Skin epidermis (tissue), 12 donors: ENCODE measurements around the gene SYK.
"Not testable (repeated sequence)": the region's sequence is repeated elsewhere in the genome, so short reads cannot be mapped to it uniquely, and the experiment has no call there.

Experiments
- H3K27ac ChIP-seq, 21 experiments: fragments of 200-600 bp; sonication (generic) in 11 of 21; one replicate each; pipeline ENCODE4 v1.5.0; 2020; ENCODE audit warnings: mild to moderate bottlenecking in 3 of 21, inconsistent platforms in 2 of 21, moderate library complexity in 2 of 21
- H3K4me3 ChIP-seq, 7 experiments: fragments of 200-600 bp; sonication (generic) in 2 of 7; one replicate each; pipeline ENCODE4 v1.5.0; 2020; ENCODE audit warnings: inconsistent platforms in 2 of 7, mild to moderate bottlenecking in 2 of 7, moderate library complexity in 1 of 7

Gene SYK

GRCh38 chr9:90868555-90868954 is 66.9 kb downstream of the SYK start:
- Histone ChIP-seq H3K27ac (no peak overlapping the region), H3K4me3 (no peak overlapping the region)

DNA sequence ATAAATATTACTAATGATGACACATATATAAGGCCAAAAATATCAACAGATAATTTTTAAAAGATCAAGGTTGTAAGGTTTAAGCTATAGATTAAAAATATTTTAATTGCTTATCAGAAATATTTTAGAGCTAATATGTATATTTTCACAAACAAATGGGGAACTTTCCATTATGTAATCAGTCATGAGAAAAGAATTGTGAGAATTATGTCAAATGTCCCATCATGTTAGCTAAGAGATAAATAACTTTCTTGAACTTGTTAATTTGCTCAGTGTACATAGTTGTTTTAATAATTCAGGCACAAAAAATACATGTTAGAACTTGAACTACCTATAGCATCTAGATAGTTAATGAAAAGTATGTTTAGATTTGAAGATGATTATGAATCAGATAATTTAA is 67.7 kb downstream of the SYK start:
- Histone ChIP-seq H3K4me3 (no peak overlapping the region), H3K27ac (no peak overlapping the region)

- no peak overlapping the region for H3K4me3 ChIP-seq
- H3K27ac ChIP-seq = peak overlapping the region in 1 of 21 experiments; percentile 39
Measured at GRCh38 chr9:90870621-90871326, 69.2 kb downstream of the SYK start.

DNA sequence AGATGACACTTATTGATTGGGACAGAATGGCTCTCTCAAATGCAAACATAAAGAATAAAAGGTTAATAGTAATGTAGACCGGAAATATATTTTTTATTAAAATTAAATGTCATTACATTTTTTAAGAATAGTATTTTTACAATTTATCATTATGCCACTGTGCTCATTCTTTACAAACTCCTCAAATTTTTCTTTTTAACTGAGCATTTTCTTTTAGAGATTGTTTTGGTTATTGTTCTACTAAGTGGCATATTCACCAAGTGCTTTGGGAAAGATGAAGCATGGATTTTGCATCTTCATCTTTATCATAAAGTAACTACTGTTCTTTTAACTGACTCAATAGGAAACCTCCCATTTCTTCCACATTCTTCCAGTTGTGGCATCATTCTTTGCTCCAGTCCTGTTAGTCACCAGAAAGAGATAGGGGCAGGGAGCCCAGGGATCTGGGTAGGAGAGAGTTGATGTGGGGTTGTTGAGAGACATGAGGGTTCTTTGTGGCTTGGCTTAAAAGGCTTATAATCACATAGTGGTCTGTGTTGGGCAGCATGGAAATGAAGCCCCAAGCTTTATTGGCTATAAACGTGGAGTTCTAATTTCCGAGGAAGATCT is 69.8 kb downstream of the SYK start:
- Histone ChIP-seq H3K27ac (no peak overlapping the region), H3K4me3 (no peak overlapping the region)

DNA sequence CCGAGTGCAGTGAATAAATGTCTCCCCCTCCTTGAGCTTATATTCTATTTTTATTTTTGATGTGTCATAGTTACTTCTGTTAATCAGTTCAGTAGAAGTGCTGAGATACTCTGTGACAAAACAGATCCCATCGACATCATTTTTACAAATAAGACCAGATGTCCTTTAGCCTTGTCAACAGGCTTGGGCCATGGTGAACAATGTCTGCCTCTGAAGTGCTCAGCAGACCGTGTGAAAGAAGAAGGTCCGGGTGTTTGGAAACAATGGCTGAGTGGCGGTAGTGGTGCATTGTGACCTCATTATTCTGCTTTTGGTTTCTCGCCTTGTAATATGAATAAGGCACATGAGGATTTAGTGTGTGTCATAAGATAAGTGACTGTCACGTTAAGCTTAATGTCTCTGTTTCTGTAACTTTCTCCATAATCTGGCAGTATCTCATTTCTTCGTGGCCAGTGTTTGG is 71.2 kb downstream of the SYK start:
- no peak overlapping the region for H3K27ac ChIP-seq
- H3K4me3 ChIP-seq = no peak overlapping the region

- Histone ChIP-seq H3K4me3 (no peak overlapping the region), H3K27ac (no peak overlapping the region)
Measured at GRCh38 chr9:90873422-90873821, 71.8 kb downstream of the SYK start.

GRCh38 chr9:90874194-90874593 is 72.6 kb downstream of the SYK start:
- Histone ChIP-seq H3K4me3 (no peak overlapping the region), H3K27ac (no peak overlapping the region)

- peak overlapping the region in 4 of 21 experiments; percentile 17 to 52 (median 40) for H3K27ac ChIP-seq
- no peak overlapping the region for H3K4me3 ChIP-seq
Measured at GRCh38 chr9:90878562-90878961, 76.9 kb downstream of the SYK start.

DNA sequence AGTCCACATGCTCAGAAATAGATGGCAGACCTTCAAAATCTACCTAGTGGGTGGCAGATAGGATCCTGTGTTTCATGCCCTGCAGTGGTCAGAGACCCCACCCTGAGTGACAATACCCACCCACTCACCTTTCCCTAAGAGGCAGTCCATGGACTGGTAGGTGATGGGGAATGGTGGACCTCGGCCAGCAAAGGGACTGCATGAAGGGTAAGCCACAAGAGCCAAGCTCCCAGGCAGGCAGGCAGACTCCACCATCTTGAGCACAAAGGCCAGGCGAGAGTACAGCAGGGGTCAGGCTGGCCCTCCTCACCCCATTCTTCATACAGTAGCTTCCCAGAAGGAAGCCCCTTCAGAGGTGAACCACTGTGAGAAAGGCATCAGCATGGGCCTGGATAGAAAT is 78.4 kb downstream of the SYK start:
- H3K27ac ChIP-seq = no peak overlapping the region

GRCh38 chr9:90880669-90881068 is 79.0 kb downstream of the SYK start:
- H3K4me3 ChIP-seq = no peak overlapping the region
- no peak overlapping the region for H3K27ac ChIP-seq

More for the DNA sequence above, 78.4 kb downstream of the SYK start:
- no peak overlapping the region for H3K4me3 ChIP-seq

GRCh38 chr9:90881648-90882047 is 80.0 kb downstream of the SYK start:
- Histone ChIP-seq H3K27ac (no peak overlapping the region), H3K4me3 (no peak overlapping the region)

DNA sequence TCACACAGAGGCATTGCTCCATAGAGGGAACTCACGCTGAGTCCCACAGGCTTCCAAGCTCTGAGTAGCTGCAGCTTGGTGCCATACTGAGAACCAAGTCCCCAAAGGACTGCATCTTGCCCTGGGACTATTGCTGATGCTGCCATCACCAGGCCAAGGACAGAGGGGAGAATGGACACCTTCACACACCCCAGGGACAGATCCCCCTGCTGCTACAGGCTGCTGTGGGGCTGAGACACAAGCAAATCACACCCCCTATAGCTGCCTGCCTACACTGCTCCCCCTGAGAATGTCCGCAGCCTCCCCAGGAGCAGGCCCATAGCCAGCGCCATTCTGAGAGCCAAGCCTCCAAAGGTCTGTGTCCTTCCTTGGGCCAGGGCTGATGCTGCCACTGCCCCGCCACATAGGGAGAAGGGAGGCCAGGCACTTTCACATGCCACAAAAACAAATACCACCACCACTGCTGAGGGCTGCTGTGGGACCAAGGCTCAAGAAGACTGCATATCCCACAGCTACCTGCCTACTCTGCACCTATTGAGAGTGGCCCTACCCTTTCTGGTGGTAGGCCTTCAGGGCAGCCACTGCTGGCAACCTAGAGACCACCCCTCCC is 81.5 kb downstream of the SYK start:
- no peak overlapping the region for H3K4me3 ChIP-seq
- no peak overlapping the region for H3K27ac ChIP-seq

GRCh38 chr9:90883661-90884060 is 82.0 kb downstream of the SYK start:
- no peak overlapping the region for H3K4me3 ChIP-seq
- no peak overlapping the region for H3K27ac ChIP-seq

DNA sequence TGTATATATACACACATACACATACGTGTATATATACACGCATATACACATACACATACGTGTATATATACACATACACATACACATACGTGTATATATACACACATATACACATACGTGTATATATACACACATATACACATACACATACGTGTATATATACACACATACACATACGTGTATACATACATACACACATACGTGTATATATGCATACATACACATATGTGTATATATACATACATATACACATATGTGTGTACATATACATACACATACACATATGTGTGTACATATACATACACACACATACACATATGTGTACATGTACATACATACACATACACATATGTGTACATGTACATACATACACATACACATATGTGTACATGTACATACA is 82.6 kb downstream of the SYK start:
- H3K27ac ChIP-seq = no peak overlapping the region

GRCh38 chr9:90886868-90887267 is 85.2 kb downstream of the SYK start:
- H3K27ac ChIP-seq, H3K4me3 ChIP-seq: not testable (repeated sequence)

More for the DNA sequence above, 82.6 kb downstream of the SYK start:
- no peak overlapping the region for H3K4me3 ChIP-seq

- no peak overlapping the region for H3K4me3 ChIP-seq
- H3K27ac ChIP-seq = no peak overlapping the region
Measured at GRCh38 chr9:90888941-90889340, 87.3 kb downstream of the SYK start.

DNA sequence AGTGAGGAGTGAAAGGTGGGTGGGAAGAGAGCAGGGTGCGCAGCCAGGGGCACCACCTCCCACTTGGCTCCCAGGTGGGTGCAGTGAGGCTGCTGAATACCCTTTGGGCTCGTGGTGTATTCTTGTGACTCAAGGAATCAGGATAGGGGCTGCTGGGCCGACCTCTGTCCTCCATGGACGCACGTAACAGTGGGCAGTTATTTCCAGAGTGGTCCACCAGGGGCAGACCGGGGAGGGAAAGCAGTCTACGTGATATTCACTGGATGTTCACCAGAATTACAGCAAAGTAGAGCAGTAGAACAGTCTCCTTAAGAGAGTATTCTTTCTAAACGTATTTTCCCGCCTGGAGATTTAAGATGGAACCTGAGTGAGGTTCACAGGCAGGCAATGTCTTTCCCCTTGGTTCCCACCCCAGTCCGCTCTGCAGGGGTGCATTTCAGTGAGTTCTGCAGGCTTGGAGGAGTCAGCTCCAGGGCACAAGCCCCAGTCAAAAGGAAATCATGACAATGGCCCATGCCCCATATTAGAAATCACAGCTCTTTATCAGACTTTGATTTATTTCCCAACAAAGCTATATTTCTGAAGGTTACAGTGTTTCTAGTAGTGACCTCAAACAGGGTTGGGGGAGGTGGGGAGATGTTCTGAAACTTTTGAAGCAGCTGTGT is 88.7 kb downstream of the SYK start:
- Histone ChIP-seq H3K4me3 (no peak overlapping the region), H3K27ac (no peak overlapping the region)

- Histone ChIP-seq H3K27ac (no peak overlapping the region), H3K4me3 (no peak overlapping the region)
Measured at GRCh38 chr9:90891308-90892040, 89.9 kb downstream of the SYK start.

DNA sequence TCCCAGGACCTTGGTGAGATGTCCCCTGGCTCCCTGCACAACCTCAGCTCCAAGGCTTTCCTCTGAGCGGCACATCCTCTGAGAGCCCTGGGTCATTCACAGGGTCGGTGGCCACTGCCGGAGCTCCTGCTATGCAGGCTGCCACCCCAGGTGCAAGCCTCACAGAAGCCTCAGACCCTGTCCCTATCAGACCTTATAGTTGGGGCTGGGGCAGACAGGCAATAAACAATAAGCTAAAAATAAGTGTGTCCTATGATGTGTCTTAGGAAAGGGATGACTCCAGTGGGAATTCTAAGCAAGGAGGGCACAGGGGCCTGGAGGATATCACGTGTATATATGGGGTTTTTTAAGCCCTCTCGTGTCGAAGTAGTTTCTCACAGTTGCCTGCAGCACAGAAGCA is 91.3 kb downstream of the SYK start:
- no peak overlapping the region for H3K4me3 ChIP-seq
- no peak overlapping the region for H3K27ac ChIP-seq

GRCh38 chr9:90893706-90894105 is 92.1 kb downstream of the SYK start:
- no peak overlapping the region for H3K27ac ChIP-seq

More at GRCh38 chr9:90893706-90894105, 92.1 kb downstream of the SYK start:
- no peak overlapping the region for H3K4me3 ChIP-seq
